OCI-LY1 (cell line): Measurements from ENCODE around the gene F2R.

Experiments
- H2AFZ ChIP-seq: fragments of 200-600 bp; sonication (generic), shearing (Covaris generic); 2 replicates; pipeline ENCODE4 v1.6.0; 2014; ENCODE audit warnings: antibody characterized with exemption, mild to moderate bottlenecking, low read length
- H3F3A ChIP-seq: fragments of 200-600 bp; sonication (generic), shearing (Covaris generic); 2 replicates; pipeline ENCODE4 v1.6.0; 2014; ENCODE audit warnings: mild to moderate bottlenecking, antibody characterized with exemption, low read length, moderate library complexity; ENCODE audit not compliant: insufficient read depth
- H3K27ac ChIP-seq: fragments of 200-600 bp; sonication (generic); 2 replicates; pipeline ENCODE4 v1.5.1; 2014; ENCODE audit warnings: low read length, mixed run types, mild to moderate bottlenecking, low read depth; ENCODE audit not compliant: poor library complexity, severe bottlenecking
- H3K27me3 ChIP-seq: fragments of 200-600 bp; sonication (generic); 2 replicates; pipeline ENCODE4 v1.6.0; 2014; ENCODE audit warnings: antibody characterized with exemption, mild to moderate bottlenecking, low read length, moderate library complexity; ENCODE audit not compliant: insufficient read depth
- H3K36me3 ChIP-seq: fragments of 200-600 bp; sonication (generic); 2 replicates; pipeline ENCODE4 v1.6.1; 2014; ENCODE audit warnings: mild to moderate bottlenecking, antibody characterized with exemption, low read length, moderate library complexity, mixed read lengths; ENCODE audit not compliant: insufficient read depth
- H3K4me1 ChIP-seq: fragments of 200-600 bp; sonication (generic); 2 replicates; pipeline ENCODE4 v1.5.1; 2014; ENCODE audit warnings: mild to moderate bottlenecking, low read length, moderate library complexity; ENCODE audit not compliant: insufficient read depth, severe bottlenecking
- H3K4me2 ChIP-seq: fragments of 200-600 bp; sonication (generic), shearing (Covaris generic); 2 replicates; pipeline ENCODE4 v1.6.1; 2014; ENCODE audit warnings: low read length
- H3K4me3 ChIP-seq: fragments of 200-600 bp; sonication (generic); 2 replicates; pipeline ENCODE4 v1.5.1; 2014; ENCODE audit warnings: low read length, low read depth, mild to moderate bottlenecking, mixed read lengths; ENCODE audit not compliant: poor library complexity, severe bottlenecking
- H3K79me2 ChIP-seq: fragments of 200-600 bp; shearing (Covaris generic); 2 replicates; pipeline ENCODE4 v1.6.1; 2016; ENCODE audit warnings: mixed run types, low read length, mixed read lengths; ENCODE audit not compliant: insufficient read depth
- H3K9ac ChIP-seq: fragments of 200-600 bp; sonication (generic), shearing (Covaris generic); 2 replicates; pipeline ENCODE4 v1.6.1; 2014; ENCODE audit warnings: mild to moderate bottlenecking, low read length, mixed read lengths
- H3K9me2 ChIP-seq: fragments of 200-600 bp; sonication (generic), shearing (Covaris generic); 2 replicates; pipeline ENCODE4 v1.6.1; 2014; ENCODE audit warnings: low read depth, mild to moderate bottlenecking, low read length, mixed read lengths
- H3K9me3 ChIP-seq: fragments of 200-600 bp; shearing (Covaris generic); 2 replicates; pipeline ENCODE4 v1.6.1; 2014; ENCODE audit warnings: low read length, mixed read lengths
- H4K20me1 ChIP-seq: fragments of 200-600 bp; sonication (generic), shearing (Covaris generic); 2 replicates; pipeline ENCODE4 v1.6.0; 2016; ENCODE audit warnings: mild to moderate bottlenecking, low read length; ENCODE audit not compliant: insufficient read depth
- CTCF ChIP-seq: fragments of 200-600 bp; sonication (generic), shearing (Covaris generic); IDR thresholded peaks from 2 replicates; pipeline ENCODE4 v1.5.1; 2017; ENCODE audit warnings: mild to moderate bottlenecking, antibody characterized with exemption, low read length, moderate library complexity, mixed read lengths
- EZH2 ChIP-seq: fragments of 200-600 bp; sonication (generic), shearing (Covaris generic); IDR thresholded peaks from 2 replicates; pipeline ENCODE4 v1.8.0; 2017; ENCODE audit warnings: borderline replicate concordance, mixed run types, mild to moderate bottlenecking, antibody characterized with exemption, low read length, moderate library complexity, mixed read lengths

The F2R gene

GRCh38 chr5:76688212-76688611 lies 27.7 kb upstream of the F2R start:
- no peaks in the 10 kb centered on the region for H3K9me3 ChIP-seq
- no peaks in the 10 kb centered on the region for H3K4me1 ChIP-seq
- no peaks in the 10 kb centered on the region for H3K27me3 ChIP-seq
- no peaks in the 10 kb centered on the region for H3F3A ChIP-seq
- H4K20me1 ChIP-seq: no peaks in the 10 kb centered on the region
- no peaks in the 10 kb centered on the region for H3K9me2 ChIP-seq
- TF ChIP-seq EZH2: no peak
- TF ChIP-seq CTCF: no peak
- H3K4me3 ChIP-seq: no peak overlapping the region
- H3K36me3 ChIP-seq: no peaks in the 10 kb centered on the region
- H2AFZ ChIP-seq: no peak overlapping the region
- H3K4me2 ChIP-seq: no peak overlapping the region
- no peaks in the 10 kb centered on the region for H3K79me2 ChIP-seq
- no peak overlapping the region for H3K27ac ChIP-seq
- H3K9ac ChIP-seq: no peak overlapping the region

- no peaks in the 10 kb centered on the region for H3K4me1 ChIP-seq
- no peaks in the 10 kb centered on the region for H3K36me3 ChIP-seq
- H3K4me2 ChIP-seq: no peak overlapping the region
Measured at GRCh38 chr5:76688836-76689235, 27.1 kb upstream of the F2R start.

GRCh38 chr5:76689321-76690036 lies 26.4 kb upstream of the F2R start:
- H3K9me3 ChIP-seq: no peaks in the 10 kb centered on the region
- no peaks in the 10 kb centered on the region for H3K4me1 ChIP-seq
- H3F3A ChIP-seq: no peaks in the 10 kb centered on the region
- no peaks in the 10 kb centered on the region for H3K9me2 ChIP-seq
- H3K36me3 ChIP-seq: no peaks in the 10 kb centered on the region
- H2AFZ ChIP-seq: no peak overlapping the region
- no peak overlapping the region for H3K4me3 ChIP-seq
- no peak overlapping the region for H3K27ac ChIP-seq
- H4K20me1 ChIP-seq: no peaks in the 10 kb centered on the region
- H3K9ac ChIP-seq: no peak overlapping the region
- no peaks in the 10 kb centered on the region for H3K79me2 ChIP-seq
- H3K4me2 ChIP-seq: no peak overlapping the region
- TF ChIP-seq EZH2 (no peak), CTCF (no peak)
- no peaks in the 10 kb centered on the region for H3K27me3 ChIP-seq

More at GRCh38 chr5:76688836-76689235, 27.1 kb upstream of the F2R start:
- Histone ChIP-seq H2AFZ (no peak overlapping the region), H3K27me3 (no peaks in the 10 kb centered on the region), H3F3A (no peaks in the 10 kb centered on the region), H3K9me2 (no peaks in the 10 kb centered on the region), H3K4me3 (no peak overlapping the region), H4K20me1 (no peaks in the 10 kb centered on the region), H3K9me3 (no peaks in the 10 kb centered on the region), H3K9ac (no peak overlapping the region), H3K27ac (no peak overlapping the region), H3K79me2 (no peaks in the 10 kb centered on the region)
- no peak for TF ChIP-seq CTCF
- TF ChIP-seq EZH2: no peak
